ENCODE measurements around the gene HACE1. TPM values are rescaled to one million over a fixed set of nuclear protein-coding genes. Genes with fewer than 3 reads are reported as not detected.
"Not testable (repeated sequence)": the region's sequence is repeated elsewhere in the genome, so short reads cannot be mapped to it uniquely, and the experiment has no call there.

The HACE1 gene
- total and polyA plus RNA-seq, 2 experiments from 2014 or later = 14.8 to 42.6 TPM

DNA sequence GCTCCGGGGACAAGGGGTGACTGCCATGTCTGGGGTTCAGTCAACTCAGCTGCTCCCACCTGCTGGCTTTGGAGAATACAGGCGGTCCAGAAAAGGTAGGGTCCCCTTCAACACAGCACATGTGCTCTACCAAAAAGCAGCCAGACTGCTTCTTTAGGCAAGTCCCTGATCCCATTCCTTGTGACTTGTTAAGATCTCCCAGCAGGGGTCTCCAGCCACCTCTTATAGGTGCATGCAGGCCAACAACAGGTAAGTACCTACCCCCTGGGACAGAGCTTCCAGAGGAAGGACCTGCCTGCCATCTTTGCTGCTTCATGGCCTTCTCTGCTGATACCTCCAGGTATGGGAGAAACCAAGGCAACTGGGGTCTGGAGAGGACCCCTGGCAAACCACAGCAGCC, 106.5 kb downstream of the HACE1 start:
- no peaks in the 10 kb centered on the region for H3K9me3 ChIP-seq (ENCODE audit: low read depth)
- TF ChIP-seq, protein P1, sequence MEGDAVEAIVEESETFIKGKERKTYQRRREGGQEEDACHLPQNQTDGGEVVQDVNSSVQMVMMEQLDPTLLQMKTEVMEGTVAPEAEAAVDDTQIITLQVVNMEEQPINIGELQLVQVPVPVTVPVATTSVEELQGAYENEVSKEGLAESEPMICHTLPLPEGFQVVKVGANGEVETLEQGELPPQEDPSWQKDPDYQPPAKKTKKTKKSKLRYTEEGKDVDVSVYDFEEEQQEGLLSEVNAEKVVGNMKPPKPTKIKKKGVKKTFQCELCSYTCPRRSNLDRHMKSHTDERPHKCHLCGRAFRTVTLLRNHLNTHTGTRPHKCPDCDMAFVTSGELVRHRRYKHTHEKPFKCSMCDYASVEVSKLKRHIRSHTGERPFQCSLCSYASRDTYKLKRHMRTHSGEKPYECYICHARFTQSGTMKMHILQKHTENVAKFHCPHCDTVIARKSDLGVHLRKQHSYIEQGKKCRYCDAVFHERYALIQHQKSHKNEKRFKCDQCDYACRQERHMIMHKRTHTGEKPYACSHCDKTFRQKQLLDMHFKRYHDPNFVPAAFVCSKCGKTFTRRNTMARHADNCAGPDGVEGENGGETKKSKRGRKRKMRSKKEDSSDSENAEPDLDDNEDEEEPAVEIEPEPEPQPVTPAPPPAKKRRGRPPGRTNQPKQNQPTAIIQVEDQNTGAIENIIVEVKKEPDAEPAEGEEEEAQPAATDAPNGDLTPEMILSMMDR (IDR thresholded peaks at IDR 0.05; ENCODE audit: low read depth, low read length) = no peak
- no peaks in the 10 kb centered on the region for H3K27me3 ChIP-seq
- no peak overlapping the region for H3K4me3 ChIP-seq
- H3K4me1 ChIP-seq (ENCODE audit: low read depth) = no peaks in the 10 kb centered on the region
- H3K36me3 ChIP-seq = peaks cover 2% of the 10 kb centered on the region
- H3K27ac ChIP-seq = no peak overlapping the region
- DNase-seq (ENCODE audit: low read depth in 1 of 2, low spot score in 1 of 2) = no peak

DNA sequence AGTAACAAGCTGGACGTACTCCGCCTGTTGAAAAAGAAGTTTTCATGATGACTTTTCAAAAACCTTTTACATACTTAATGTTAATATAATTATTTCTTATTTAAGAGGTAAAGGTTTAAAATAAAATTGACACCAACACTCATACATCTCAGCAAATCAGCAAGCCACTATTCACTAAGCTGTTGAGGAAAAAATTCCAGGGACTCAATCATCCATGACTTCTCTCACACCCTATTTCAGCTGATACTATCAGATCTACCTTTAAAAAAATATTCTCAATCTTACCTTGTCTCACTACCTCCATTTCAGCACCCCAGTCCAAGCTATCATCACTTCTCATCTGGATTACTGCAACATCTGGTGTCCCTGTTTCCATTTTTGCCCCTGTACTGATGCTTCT, 109.3 kb downstream of the HACE1 start:
- H3K4me1 ChIP-seq (ENCODE audit: low read depth) = no peaks in the 10 kb centered on the region
- H3K36me3 ChIP-seq = peaks cover 2% of the 10 kb centered on the region
- H3K27me3 ChIP-seq = no peaks in the 10 kb centered on the region
- no peak for DNase-seq (ENCODE audit: low read depth in 1 of 2, low spot score in 1 of 2)
- TF ChIP-seq, protein P1 (IDR thresholded peaks at IDR 0.05; ENCODE audit: low read depth, low read length) = no peak
- no peak overlapping the region for H3K27ac ChIP-seq
- no peaks in the 10 kb centered on the region for H3K9me3 ChIP-seq (ENCODE audit: low read depth)
- no peak overlapping the region for H3K4me3 ChIP-seq

DNA sequence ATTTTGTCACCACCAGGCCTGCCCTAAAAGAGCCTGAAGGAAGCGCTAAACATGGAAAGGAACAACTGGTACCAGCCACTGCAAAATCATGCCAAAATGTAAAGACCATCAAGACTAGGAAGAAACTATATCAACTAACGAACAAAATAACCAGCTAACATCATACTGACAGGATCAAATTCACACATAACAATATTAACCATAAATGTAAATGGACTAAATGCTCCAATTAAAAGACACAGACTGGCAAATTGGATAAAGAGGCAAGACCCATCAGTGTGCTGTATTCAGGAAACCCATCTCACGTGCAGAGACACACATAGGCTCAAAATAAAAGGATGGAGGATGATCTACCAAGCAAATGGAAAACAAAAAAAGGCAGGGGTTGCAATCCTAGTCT, 120.6 kb downstream of the HACE1 start:
- not testable (repeated sequence) for H3K36me3 ChIP-seq; H3K4me3 ChIP-seq; DNase-seq (ENCODE audit: low read depth in 1 of 2, low spot score in 1 of 2); H3K27ac ChIP-seq; H3K27me3 ChIP-seq; H3K4me1 ChIP-seq (ENCODE audit: low read depth); H3K9me3 ChIP-seq (ENCODE audit: low read depth)

DNA sequence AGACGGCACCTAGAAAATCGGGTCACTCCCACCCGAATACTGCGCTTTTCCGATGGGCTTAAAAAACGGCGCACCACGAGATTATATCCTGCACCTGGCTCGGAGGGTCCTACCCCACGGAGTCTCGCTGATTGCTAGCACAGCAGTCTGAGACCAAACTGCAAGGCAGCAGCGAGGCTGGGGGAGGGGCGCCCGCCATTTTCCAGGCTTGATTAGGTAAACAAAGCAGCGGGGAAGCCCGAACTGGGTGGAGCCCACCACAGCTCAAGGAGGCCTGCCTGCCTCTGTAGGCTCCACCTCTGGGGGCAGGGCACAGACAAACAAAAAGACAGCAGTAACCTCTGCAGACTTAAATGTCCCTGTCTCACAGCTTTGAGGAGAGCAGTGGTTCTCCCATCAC, 122.2 kb downstream of the HACE1 start:
- not testable (repeated sequence) for H3K4me1 ChIP-seq (ENCODE audit: low read depth); H3K9me3 ChIP-seq (ENCODE audit: low read depth); H3K4me3 ChIP-seq; H3K27me3 ChIP-seq; H3K36me3 ChIP-seq; DNase-seq (ENCODE audit: low read depth in 1 of 2, low spot score in 1 of 2); H3K27ac ChIP-seq

- H3K4me3 ChIP-seq = no peak overlapping the region
- H3K27ac ChIP-seq = no peak overlapping the region
- H3K36me3 ChIP-seq = no peaks in the 10 kb centered on the region
- TF ChIP-seq, protein P1 (IDR thresholded peaks at IDR 0.05; ENCODE audit: low read depth, low read length) = no peak
- no peaks in the 10 kb centered on the region for H3K27me3 ChIP-seq
- no peaks in the 10 kb centered on the region for H3K9me3 ChIP-seq (ENCODE audit: low read depth)
- H3K4me1 ChIP-seq (ENCODE audit: low read depth) = no peaks in the 10 kb centered on the region
- no peak for DNase-seq (ENCODE audit: low read depth in 1 of 2, low spot score in 1 of 2)
Measured at GRCh38 chr6:104736545-104736944, 123.2 kb downstream of the HACE1 start.

- no peaks in the 10 kb centered on the region for H3K9me3 ChIP-seq (ENCODE audit: low read depth)
- no peak overlapping the region for H3K27ac ChIP-seq
- TF ChIP-seq, protein P1 (IDR thresholded peaks at IDR 0.05; ENCODE audit: low read depth, low read length) = no peak
- no peaks in the 10 kb centered on the region for H3K27me3 ChIP-seq
- H3K36me3 ChIP-seq = no peaks in the 10 kb centered on the region
- H3K4me1 ChIP-seq (ENCODE audit: low read depth) = no peaks in the 10 kb centered on the region
- H3K4me3 ChIP-seq = no peak overlapping the region
- no peak for DNase-seq (ENCODE audit: low read depth in 1 of 2, low spot score in 1 of 2)
Measured at GRCh38 chr6:104730450-104730849, 129.3 kb downstream of the HACE1 start.

- Histone ChIP-seq H3K9me3 (ENCODE audit: low read depth) (no peaks in the 10 kb centered on the region), H3K36me3 (no peaks in the 10 kb centered on the region), H3K4me3 (no peak overlapping the region), H3K27me3 (no peaks in the 10 kb centered on the region), H3K27ac (no peak overlapping the region), H3K4me1 (ENCODE audit: low read depth) (no peaks in the 10 kb centered on the region)
- TF ChIP-seq, protein P1 (IDR thresholded peaks at IDR 0.05; ENCODE audit: low read depth, low read length) = no peak
- no peak for DNase-seq (ENCODE audit: low read depth in 1 of 2, low spot score in 1 of 2)
Measured at GRCh38 chr6:104729433-104729832, 130.3 kb downstream of the HACE1 start.
